ENCODE results near the gene HIVEP2. TPM values are rescaled to one million over a fixed set of nuclear protein-coding genes. Genes with fewer than 3 reads are reported as not detected.
A peak's percentile ranks its signal among the peaks of the same experiment; 100 is the strongest.

The HIVEP2 gene
- polyA plus RNA-seq, 3 donors, result 0.16 to 1.4 (median 0.64) TPM

DNA sequence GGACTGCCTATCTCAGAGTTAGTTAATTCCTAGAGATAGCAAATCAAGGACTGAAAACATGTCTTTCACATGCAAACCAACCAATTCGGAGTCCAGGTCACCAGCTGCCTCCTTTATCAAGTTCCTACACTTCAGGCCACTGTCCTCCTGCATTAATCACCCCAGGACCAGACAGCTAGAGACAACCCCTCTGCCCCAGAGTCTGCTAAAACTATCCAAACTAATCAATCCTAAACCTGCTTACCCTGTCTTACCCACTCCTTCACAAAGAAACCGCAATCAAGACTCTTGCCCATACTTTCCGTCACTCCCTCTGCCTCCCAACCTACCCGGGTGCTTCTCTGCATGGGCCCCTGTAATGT is 207.0 kb downstream of the HIVEP2 start:
- TF ChIP-seq CTCF (IDR thresholded peaks at IDR 0.05), result no peak

GRCh38 chr6:142737368-142738034 is 207.5 kb downstream of the HIVEP2 start:
- no peaks in the 10 kb centered on the region for H3K79me2 ChIP-seq (ENCODE audit: insufficient read depth, low read length)
- H3K27me3 Mint-ChIP-seq (ENCODE audit: low read depth in 3 of 3), result peaks cover 0 to 2% (median 0%) of the 10 kb centered on the region in 3 donors
- H3K4me3 Mint-ChIP-seq, result no peak overlapping the region
- no peaks in the 10 kb centered on the region for H3K27me3 ChIP-seq (ENCODE audit: control insufficient read depth in 2 of 2, insufficient read depth in 2 of 2, low read length in 2 of 2)
- H3K4me2 ChIP-seq (replicated peaks; ENCODE audit: extremely low read depth, low read length, poor library complexity, severe bottlenecking), result no peak overlapping the region
- TF ChIP-seq CTCF (IDR thresholded peaks at IDR 0.05), result no peak
- no peak overlapping the region for H3K27ac ChIP-seq (ENCODE audit: low read depth in 1 of 2, low read length in 2 of 2)
- H3K4me3 ChIP-seq (replicated peaks in 1 of 3; ENCODE audit: low read depth in 2 of 3, low read length in 3 of 3), result no peak overlapping the region
- H3K9me3 Mint-ChIP-seq, result peaks cover 0 to 4% (median 1%) of the 10 kb centered on the region in 7 donors
- no peak overlapping the region for H3K9ac ChIP-seq (ENCODE audit: insufficient read depth, low read length, poor library complexity, severe bottlenecking)
- no peaks in the 10 kb centered on the region for H4K20me1 ChIP-seq (ENCODE audit: insufficient read depth, low read length)
- H3K9me3 ChIP-seq (replicated peaks in 1 of 2; ENCODE audit: control insufficient read depth in 1 of 2, insufficient read depth in 1 of 2, low read length in 2 of 2), result no peaks in the 10 kb centered on the region
- peak overlapping the region in 1 of 7 donors; percentile 4 for H3K27ac Mint-ChIP-seq
- DNase-seq, result peak in 1 of 3 donors; percentile 8
- intact Hi-C loops (cut with micrococcal nuclease), result no loop called here
- peaks cover 0 to 3% of the 10 kb centered on the region in 2 donors for H3K4me1 ChIP-seq (ENCODE audit: control insufficient read depth in 1 of 2, insufficient read depth in 2 of 2, low read length in 2 of 2)
- 30% methylated on average over 1 of the region's 3 CpGs for WGBS (ENCODE audit: insufficient coverage)
- H3K36me3 Mint-ChIP-seq, result no peaks in the 10 kb centered on the region
- H3K4me1 Mint-ChIP-seq, result no peaks in the 10 kb centered on the region
- H3K36me3 ChIP-seq (replicated peaks in 1 of 2; ENCODE audit: control insufficient read depth in 1 of 2, insufficient read depth in 2 of 2, low read length in 2 of 2), result no peaks in the 10 kb centered on the region
- H2AFZ ChIP-seq (ENCODE audit: insufficient read depth, low read depth, low read length, poor library complexity, severe bottlenecking), result no peak overlapping the region

More for the DNA sequence above, 207.0 kb downstream of the HIVEP2 start:
- Histone ChIP-seq H3K36me3 (replicated peaks in 1 of 2; ENCODE audit: control insufficient read depth in 1 of 2, insufficient read depth in 2 of 2, low read length in 2 of 2) (no peaks in the 10 kb centered on the region), H3K79me2 (ENCODE audit: insufficient read depth, low read length) (no peaks in the 10 kb centered on the region), H3K27ac (ENCODE audit: low read depth in 1 of 2, low read length in 2 of 2) (no peak overlapping the region), H3K4me3 (replicated peaks in 1 of 3; ENCODE audit: low read depth in 2 of 3, low read length in 3 of 3) (no peak overlapping the region), H2AFZ (ENCODE audit: insufficient read depth, low read depth, low read length, poor library complexity, severe bottlenecking) (no peak overlapping the region), H4K20me1 (ENCODE audit: insufficient read depth, low read length) (no peaks in the 10 kb centered on the region), H3K4me1 (ENCODE audit: control insufficient read depth in 1 of 2, insufficient read depth in 2 of 2, low read length in 2 of 2) (peaks cover 0 to 3% of the 10 kb centered on the region in 2 donors), H3K27me3 (ENCODE audit: control insufficient read depth in 2 of 2, insufficient read depth in 2 of 2, low read length in 2 of 2) (no peaks in the 10 kb centered on the region), H3K4me2 (replicated peaks; ENCODE audit: extremely low read depth, low read length, poor library complexity, severe bottlenecking) (no peak overlapping the region), H3K9ac (ENCODE audit: insufficient read depth, low read length, poor library complexity, severe bottlenecking) (no peak overlapping the region), H3K9me3 (replicated peaks in 1 of 2; ENCODE audit: control insufficient read depth in 1 of 2, insufficient read depth in 1 of 2, low read length in 2 of 2) (no peaks in the 10 kb centered on the region)
- DNase-seq, result no peak
- Mint-ChIP-seq H3K36me3 (no peaks in the 10 kb centered on the region), H3K4me3 (no peak overlapping the region), H3K9me3 (peaks cover 0 to 4% (median 1%) of the 10 kb centered on the region in 7 donors), H3K4me1 (no peaks in the 10 kb centered on the region), H3K27me3 (ENCODE audit: low read depth in 3 of 3) (peaks cover 0 to 2% (median 0%) of the 10 kb centered on the region in 3 donors), H3K27ac (peak overlapping the region in 1 of 7 donors; percentile 21)
- WGBS (ENCODE audit: insufficient coverage), result 100% methylated on average over 4 of the region's 4 CpGs
- intact Hi-C loops (cut with micrococcal nuclease), result no loop called here
